Measurements from ENCODE around the gene ASPN.

GRCh38 chr9:92508018-92508820 lies 25.9 kb upstream of the ASPN start:
- TF ChIP-seq CTCF (conservative IDR thresholded peaks at IDR 0.05; ENCODE audit: low read length), result no peak
- no peak for TF ChIP-seq EZH2phosphoT487 (IDR thresholded peaks at IDR 0.05; ENCODE audit: borderline replicate concordance)

All from Loucy (cell line).